Stimulated activated CD8-positive, alpha-beta memory T cell treated with anti-CD3 and anti-CD28 coated beads, Interleukin-2, amount 100 ng/mL, for 48 hours (primary cell): ENCODE results near the gene GOLGA8J.
"Not testable (repeated sequence)": the region's sequence is repeated elsewhere in the genome, so short reads cannot be mapped to it uniquely, and the experiment has no call there.

Experiments
- DNase-seq, 2 donors: peaks; one replicate each; pipeline ENCODE4 v3.0.0-alpha.2; 2020; ENCODE audit warnings: low read depth in 2 of 2

The GOLGA8J gene, protein sequence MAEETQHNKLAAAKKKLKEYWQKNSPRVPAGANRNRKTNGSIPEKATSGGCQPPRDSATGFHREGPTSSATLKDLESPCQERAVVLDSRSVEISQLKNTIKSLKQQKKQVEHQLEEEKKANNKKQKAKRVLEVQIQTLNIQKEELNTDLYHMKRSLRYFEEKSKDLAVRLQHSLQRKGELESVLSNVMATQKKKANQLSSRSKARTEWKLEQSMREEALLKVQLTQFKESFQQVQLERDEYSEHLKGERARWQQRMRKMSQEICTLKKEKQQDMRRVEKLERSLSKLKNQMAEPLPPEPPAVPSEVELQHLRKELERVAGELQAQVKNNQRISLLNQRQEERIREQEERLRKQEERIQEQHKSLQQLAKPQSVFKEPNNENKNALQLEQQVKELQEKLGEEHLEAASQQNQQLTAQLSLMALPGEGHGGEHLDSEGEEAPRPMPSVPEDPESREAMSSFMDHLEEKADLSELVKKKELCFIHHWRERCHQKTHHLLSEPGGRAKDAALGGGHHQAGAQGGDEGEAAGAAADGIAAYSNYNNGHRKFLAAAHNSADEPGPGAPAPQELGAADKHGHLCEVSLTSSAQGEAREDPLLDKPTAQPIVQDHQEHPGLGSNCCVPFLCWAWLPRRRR

DNA sequence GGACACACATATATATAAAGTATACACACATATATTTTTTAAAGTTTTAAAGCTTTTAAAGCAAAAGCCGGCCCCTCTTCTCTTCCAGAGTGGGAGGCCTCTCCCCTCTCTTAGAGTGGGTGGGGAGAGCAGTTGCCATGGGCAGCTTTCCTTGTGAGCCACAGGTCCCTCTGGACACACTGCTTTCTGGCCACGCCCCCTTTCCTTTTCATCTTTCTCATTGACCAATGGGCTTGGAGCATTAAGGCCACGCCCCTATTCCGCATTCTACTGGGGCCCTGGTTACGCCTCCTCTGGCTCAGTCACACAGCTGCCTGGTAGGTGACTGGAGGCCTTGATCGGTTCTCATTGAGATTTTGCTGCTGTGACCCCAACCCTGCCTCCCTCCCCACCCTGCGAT lies at the start of gene GOLGA8J:
GOLGA8J (plus strand) TSS at position 301 of the 400 bp plus-strand sequence; CDS start at position 399, 98 bp downstream.
- DNase-seq: not testable (repeated sequence)

DNA sequence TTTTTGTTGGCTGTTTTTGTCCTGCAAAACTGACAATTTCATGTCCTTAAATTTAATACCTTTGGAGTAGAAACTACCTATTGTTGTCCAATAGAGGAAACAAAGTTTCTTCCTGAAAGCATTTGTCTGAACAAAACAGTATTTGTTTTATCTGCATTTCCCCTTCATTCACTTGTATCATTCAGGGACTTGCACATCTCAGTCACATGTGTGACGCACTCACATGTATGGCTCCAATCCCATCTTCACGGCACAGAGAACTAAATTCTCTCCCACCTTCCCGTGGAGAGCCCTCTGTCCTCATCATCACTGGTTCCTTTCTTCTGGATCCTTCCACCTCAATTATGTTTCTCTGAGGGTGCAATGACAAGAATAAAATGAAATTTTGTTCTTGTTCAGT lies 49.5 kb upstream of the GOLGA8J start:
- no peak for DNase-seq

DNA sequence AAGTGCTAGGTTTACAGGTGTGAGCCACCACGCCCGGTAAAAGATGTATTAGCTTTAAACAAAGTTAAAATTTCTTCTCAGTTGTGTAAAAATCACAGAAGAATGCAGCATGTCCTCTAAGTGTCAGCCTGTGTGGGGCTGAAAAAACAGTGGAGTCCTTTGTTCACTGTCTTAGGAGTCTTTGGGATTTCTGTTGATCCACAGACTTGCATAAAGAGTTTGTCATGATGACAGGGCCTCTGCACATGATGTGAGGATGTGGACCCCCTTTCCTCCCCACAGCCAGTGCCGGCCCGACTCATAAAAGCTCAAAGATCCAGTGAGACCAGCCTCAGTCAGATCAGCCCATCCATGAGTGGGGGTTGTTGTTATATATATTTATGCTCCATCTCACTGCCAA lies 49.0 kb upstream of the GOLGA8J start:
- no peak for DNase-seq

DNA sequence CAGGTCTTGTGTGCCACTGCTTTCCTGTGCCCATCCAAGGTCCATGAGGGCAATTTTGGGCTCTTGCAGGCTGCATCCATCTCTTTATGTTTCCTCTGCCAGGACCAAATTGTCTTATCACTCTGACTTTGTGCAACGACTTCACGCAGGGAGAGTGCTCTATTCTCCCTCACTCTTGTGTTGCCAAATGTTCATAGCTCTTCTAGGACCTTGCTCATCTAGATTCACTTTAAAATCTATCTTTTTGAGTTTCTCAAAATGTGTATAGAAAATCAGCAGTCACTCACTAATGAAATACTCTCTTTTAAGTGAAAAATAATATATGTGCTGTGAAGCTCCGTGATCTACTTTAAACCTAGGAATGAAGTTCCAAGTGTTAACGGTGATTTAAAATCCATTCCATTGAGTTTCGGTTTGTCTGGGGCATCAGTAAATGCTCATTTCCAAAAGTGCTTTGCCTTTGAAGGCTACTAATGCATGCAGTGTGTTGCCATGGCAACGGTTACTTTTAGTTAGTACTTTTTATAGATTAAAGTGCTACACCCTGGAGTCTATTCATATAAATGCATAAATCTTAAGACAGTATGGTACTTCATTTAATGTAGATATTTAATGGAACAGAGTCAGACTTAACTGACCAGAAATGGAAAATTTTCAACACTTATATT lies 46.6 kb upstream of the GOLGA8J start:
- no peak for DNase-seq

DNA sequence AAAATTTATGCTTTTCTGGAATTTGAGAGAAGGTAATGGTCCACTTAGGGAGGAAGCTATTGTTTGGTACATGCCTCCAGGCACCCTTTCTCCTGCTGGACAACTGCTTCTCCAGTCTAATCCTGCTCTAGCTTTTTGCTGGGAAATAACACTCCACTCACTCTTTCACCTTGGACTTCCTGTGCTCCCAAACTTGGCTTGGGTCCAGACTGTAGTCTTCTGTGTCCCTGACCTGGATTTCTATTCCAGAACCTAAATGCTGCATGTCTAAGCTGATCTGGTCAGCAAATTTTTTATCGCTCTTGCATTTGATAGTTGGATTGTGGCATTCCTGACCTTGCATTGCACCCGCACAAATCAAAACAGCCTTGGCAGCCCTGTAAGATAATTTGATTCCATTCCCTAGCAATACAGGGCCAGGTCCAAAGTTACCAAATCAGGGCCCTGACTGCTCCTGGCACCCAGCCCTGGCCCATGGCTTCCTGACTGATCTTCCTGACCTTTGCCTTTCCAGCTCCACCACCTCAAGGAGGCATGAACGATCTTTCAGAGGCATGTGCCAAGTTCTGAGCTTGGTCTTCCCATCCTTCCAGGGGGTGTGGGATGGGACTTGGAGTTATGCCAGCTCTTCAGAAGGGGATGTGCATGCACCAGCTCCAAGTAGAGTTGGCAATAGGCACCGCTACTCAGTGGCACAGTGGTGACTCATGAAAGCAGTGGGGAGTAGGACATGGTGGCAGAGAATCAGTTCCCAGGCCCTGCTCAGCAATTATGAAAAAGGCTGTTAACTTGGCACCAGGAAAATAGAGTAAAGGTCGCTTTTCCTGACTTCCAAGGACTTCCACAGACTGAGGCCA lies 43.9 kb upstream of the GOLGA8J start:
- DNase-seq: no peak

DNA sequence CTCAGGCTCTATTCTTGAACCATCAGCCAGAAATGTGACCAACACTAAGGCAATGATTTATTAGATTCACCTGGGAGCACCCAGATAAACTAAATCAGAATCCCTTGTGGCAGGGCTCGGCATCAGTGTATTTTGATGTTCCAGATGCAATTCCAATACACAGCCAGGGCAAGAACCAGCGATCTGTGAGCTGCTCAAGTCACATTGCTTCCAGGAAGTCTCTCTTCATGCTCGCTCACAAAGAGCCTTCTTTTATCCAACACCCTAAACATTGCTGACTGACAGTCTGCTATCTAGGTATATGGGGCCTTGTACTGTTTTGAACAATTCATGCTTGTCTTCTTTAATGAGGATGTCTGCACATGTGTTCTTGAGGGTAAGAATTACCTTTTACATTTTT lies 40.9 kb upstream of the GOLGA8J start:
- no peak for DNase-seq

DNA sequence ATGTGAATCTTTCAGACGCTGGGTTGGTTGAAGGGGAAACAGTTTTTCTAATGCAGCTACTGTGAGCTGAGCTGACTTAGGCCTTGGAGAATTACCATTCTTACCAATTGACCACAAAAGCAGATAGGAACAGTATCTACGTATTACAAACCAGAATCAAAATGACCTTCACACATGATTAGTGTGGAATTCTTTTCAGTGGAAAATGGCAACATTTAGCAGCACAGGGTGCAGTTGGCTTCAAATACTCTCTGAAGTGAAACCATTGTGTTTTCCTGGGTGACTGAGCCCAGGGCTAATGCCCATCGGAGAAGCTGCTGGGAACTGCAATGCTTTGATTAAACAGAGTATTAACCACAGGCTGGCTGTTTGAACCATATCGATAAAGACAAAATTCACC lies 40.2 kb upstream of the GOLGA8J start:
- DNase-seq: no peak

DNA sequence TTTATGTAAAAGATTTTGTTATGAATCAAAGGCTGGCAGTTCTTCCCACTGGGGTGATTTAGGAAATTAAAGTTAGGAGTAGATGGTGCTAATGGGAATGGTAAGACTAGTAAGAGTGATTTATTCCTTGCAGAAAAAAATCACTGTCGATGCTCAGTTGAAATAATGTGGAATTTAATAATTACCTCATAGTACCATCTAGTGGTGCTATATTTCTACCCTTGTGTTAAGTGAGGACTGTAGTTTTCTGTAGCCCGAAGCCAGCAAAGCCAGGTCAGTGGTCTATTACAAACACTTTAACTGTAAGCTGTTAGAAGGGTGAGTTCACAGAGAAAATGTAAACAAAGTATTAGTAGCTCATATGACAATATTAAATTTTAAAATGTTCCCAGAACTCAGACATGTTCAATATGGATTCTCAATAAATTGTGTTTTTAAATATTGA lies 39.5 kb upstream of the GOLGA8J start:
- DNase-seq: no peak

DNA sequence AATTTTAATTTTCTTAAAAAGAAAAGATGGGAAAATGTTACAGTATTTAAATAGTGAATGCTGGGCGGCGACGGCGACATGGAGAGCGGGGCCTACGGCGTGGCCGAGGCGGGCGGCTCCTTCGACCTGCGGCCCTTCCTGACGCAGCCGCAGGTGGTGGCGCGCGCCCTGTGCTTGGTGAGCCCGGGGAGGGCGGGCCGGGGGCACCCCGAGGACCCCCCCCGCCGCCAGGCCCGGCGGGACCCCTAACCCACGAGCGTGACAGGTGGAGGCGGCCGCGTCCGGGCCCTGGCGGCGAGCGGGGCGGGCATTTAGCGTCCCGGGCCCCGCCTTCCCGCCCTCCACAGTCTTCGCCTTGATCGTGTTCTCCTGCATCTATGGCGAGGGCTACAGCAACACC lies 38.4 kb upstream of the GOLGA8J start:
- DNase-seq: no peak

DNA sequence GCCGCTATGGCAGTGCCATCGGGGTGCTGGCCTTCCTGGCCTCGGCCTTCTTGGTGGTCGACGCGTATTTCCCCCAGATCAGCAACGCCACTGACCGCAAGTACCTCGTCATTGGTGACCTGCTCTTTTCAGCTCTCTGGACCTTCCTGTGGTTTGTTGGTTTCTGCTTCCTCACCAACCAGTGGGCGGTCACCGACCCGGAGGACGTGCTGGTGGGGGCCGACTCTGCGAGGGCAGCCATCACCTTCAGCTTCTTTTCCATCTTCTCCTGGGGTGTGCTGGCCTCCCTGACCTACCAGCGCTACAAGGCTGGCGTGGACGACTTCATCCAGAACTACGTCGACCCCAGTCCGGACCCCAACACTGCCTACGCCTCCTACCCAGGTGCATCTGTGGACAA lies 37.9 kb upstream of the GOLGA8J start:
- DNase-seq: not testable (repeated sequence)

DNA sequence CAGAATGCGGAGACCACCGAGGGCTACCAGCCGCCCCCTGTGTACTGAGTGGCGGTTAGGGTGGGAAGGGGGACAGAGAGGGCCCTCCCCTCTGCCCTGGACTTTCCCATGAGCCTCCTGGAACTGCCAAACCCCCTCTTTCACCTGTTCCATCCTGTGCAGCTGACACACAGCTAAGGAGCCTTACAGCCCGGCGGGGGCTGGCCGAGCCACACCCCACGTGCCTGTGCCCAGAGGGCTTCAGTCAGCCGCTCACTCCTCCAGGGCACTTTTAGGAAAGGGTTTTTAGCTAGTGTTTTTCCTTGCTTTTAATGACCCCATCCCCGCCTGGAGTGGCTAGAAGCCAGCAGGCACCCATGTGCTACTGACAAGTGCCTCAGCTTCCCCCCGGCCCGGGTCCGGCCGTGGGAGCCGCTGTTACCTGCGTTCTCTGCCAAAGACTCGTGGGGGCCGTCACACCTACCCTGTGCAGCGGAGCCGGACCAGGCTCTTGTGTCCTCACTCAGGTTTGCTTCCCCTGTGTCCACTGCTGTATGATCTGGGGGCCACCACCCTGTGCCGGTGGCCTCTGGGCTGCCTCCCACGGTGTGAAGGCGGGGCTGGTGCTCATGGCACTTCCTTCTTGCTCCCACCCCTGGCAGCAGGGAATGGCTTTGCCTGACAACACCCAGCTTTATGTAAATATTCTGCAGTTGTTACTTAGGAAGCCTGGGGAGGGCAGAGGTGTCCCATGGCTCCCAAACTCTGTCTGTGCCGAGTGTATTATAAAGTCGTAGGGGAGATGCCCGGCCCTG lies 37.3 kb upstream of the GOLGA8J start:
- DNase-seq: not testable (repeated sequence)

DNA sequence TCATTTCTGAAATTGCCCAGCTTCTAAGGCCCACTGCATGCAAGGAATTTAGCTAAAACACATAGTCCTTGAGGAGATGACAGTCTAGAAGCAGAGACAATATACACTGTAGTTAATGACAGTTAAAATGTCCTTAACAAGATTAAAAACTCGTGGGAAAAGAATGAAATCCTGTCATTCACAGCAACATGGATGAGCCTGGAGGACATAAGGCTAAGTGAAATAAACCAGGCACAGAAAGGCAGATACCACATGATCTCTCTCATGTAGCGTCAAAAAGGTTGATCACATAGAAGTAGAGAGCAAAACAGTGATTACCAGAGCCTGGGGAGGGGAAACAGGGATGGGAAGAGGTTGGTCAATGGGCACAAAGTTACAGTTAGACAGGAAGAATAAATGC lies 36.3 kb upstream of the GOLGA8J start:
- no peak for DNase-seq

DNA sequence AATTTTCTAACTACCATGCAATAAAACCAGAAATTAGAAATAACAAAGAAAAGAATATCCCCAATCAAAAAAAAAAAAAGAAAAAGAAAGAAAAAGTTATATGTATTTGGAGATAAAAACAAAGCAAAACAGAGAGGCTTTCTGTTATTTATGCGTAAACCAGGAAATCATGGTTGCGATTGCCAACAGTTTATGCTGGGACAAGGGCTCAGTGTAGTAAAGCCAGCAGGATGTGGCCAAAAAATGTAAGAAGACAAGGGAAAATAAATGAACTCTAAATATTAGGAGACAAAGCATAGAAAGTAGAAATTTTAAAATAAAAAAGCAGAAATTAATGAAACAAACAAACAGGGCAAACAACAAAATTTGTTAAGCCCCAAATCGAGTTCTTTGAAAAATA lies 27.2 kb upstream of the GOLGA8J start:
- no peak for DNase-seq

DNA sequence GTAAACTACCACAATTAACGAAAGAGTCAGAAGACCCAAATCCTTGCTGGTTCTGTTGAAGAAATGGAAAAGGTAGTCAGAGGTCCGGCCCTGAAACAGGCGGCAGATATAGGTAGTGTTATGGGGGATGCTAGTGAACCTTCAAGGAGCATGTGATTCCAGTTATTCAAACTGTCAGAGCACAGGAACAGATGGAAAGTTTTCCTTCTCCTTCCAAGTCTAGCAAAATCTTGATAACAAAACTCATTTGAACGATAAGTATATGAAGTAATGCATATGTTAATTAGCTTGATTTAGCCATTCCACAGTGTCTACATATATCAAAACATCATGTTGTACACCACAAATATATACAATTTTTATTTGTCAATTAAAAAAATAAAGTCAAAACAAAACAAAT lies 26.6 kb upstream of the GOLGA8J start:
- no peak for DNase-seq

DNA sequence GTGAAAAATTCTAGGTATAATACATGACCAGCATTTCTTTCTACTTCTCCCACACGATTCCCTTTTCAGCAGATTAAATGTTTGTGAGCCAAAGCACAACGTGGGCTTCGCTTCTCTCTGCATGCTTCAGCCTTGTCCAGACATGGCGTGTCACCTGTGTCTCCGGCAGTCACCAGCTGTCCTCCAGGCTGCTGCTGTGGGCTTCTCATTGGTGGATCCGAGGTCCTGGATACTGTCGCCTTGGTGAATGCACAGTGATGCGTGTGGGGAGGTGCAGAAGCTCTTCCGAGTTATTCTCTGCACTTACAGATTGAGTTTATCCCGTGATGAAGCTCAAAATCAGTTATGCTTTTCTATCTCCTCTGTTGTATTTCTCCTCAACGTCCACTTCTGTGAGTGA lies 23.0 kb upstream of the GOLGA8J start:
- no peak for DNase-seq

DNA sequence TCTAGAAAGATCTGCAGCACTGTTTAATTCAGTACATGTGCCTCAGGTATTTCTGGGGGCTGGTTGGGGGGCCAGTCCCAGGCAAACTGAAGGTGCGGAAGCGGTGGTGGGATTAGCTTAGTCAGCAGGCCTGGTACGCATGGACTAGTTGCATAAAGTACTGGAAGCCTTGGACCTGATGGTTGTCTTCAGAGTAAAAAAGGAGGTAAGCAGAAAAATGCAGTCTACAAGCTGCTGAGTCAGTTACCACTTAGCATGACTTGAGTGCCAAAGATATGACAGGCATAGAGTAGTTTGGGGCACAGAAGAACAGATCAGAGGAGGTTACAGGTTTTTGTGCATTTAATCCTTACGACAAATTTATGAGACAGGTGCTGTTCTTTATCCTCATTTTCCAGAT lies 19.9 kb upstream of the GOLGA8J start:
- DNase-seq: no peak

DNA sequence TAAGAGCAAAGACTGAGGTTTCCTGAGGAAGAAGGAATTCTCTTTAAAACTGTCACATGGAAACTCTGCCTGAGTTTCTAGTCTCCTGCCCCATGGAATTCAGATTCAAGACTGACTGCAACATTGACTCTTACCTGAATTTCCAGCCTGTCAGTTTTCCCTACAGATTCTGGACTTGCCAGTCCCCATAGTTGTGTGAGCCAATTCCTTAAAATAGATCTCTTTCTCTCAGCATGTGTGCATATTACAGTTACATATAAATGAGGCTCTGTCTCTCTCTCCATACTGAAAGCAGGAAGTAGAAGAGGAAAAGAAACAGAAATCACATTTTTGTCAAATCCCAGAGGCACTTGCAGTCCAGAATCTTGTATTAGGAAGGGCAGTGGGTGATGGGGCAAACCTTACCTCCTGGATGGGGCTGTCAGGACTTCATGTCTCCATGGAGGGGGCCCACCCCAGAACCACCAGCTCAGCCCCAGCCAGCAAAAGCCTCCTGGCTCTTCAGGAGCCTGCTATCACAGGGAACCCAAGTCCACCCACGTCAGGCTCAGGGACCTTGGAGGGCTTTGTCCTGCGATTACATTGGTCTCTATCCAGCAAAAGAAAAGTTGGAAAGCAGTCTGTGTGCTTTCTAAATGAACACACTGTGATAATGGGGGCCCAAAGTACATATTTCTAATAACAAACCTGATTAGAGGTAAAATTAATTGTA lies 18.8 kb upstream of the GOLGA8J start:
- no peak for DNase-seq

DNA sequence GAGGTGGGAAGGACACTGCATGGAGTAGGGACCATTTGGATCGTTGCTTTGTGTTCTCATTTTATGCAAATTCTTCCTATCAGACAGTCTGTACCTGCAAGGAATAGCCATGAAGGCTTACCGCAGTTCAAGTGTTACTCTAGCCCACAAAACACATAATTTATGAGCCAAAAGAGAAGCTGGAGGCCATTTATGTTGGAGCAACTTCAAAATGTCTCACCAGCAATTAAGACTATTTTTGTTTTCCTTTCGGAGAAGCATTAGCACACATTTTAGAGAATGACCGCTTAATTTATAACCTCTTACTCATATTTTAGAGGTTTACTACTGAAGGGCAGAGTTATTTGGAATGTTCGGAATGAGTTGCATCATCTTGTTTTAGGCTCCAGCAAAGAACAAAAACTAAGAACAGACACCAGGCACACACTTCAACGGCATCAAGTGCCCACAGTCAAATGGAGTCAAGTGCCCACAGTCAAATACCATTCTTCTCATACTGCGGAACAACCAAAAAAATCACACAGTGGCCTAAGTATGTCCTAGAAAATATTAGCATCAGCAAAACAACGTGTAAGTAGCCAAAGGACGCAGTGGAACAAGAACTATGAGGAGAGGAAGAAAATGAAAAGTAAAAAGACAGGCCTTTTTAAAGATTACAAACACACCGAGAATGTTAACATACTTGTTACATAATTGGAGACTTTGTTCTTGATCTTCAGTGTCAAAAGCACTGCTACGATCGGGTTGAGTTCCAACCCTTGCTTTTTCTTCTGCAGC lies 17.5 kb upstream of the GOLGA8J start:
- DNase-seq: no peak

DNA sequence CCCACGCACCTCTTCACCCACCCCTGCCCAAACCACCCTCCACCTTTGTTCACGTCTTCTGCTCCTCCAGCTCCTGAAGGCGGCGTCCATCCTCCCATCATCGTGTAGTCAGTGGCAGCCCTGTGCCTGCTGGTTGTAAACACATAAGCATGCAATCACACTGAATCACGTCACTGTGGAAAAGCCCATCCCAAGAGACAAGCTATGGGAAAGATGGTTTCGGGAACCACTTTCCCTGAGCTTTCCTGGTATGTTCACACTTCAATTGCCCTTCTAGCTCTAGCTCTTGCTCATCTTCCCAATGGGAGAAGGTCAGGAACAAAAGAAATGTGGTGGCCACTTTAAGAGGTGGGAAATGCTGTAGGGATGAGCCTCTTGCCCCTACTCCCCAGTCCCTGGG lies 14.4 kb upstream of the GOLGA8J start:
- DNase-seq: no peak

DNA sequence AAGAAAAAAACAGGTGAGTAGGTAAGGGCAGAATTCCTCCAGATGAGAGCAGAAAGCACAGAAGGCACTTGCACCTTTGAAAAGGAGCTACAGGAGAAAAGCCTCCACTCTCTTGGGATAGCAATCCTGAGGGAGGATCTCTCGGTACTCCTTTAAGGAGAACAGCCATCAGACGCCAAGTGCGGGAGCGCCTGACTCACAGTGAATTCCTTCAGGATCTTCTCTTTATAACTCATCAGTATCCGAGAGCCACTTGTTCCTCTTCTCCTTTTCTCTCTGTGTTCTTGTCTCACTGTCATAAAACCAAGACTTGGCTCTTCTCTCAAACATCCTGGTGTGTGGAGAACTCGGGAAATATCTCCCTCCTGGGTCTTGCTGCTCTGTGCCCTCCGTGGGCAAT lies 10.1 kb upstream of the GOLGA8J start:
- no peak for DNase-seq
